Measurements from ENCODE around the gene CROCC2.

Gene CROCC2

GRCh38 chr2:240891492-240892340, 14.4 kb upstream of the CROCC2 start:
- no peak for DNase-seq (ENCODE audit: low read depth in 2 of 2)

- no peak for DNase-seq (ENCODE audit: low read depth in 2 of 2)
These were observed 13.8 kb upstream of the CROCC2 start for GRCh38 chr2:240892356-240892755.

DNA sequence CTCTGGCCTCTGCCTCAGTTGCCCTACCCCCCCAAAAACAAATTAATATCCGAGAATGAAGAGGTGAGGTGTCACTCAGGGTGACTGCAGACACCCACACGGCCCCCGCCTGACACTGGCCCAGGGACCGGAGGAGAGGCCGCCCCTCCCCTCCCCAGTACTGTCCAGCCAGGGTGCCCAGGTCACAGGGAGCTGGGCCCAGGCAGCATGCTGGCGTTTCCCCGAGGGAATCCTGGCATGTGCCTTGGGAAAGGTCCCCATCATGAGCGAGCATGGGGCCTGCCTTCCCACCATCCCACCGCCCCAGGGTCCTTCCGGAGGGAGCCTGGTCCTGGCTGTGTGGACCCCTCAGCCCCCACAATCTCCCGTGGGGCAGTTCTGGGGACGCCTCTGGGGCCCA, 13.2 kb upstream of the CROCC2 start:
- DNase-seq (ENCODE audit: low read depth in 2 of 2): no peak

DNA sequence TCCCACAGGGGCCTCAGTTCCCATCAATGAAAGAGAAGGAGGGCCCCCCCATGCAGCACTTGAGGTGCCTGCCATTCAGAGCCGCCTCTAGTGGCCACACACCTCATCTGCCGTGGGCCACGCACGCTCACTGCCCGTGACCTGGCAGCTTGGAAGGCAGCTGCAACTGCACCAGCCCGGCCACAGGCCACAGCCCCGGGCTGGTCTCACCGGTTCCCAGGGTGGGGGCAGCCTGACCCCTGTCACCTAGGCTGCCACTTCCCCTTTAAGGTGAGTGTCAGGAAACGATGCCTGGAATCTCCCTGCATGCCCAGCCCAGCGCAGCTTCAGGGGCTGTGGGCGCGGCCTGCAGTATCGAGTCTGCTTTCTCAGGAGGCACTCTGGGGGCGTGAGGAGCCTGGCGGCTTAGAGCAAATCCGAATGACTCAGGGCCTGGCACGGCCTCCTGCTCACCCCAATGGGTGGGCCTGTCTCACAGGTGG, 12.7 kb upstream of the CROCC2 start:
- DNase-seq (ENCODE audit: low read depth in 2 of 2): peak in 1 of 2 donors; percentile 57

- DNase-seq (ENCODE audit: low read depth in 2 of 2): no peak
These were observed 12.1 kb upstream of the CROCC2 start for GRCh38 chr2:240894006-240894405.

- no peak for DNase-seq (ENCODE audit: low read depth in 2 of 2)
These were observed 11.1 kb upstream of the CROCC2 start for GRCh38 chr2:240894836-240895558.

- DNase-seq (ENCODE audit: low read depth in 2 of 2): no peak
These were observed 10.3 kb upstream of the CROCC2 start, which contains the start of gene MAB21L4 for GRCh38 chr2:240895656-240896388. MAB21L4 (minus strand) TSS chr2:240896156; CDS start chr2:240895997, 159 bp downstream.

GRCh38 chr2:240896394-240896793, 9.7 kb upstream of the CROCC2 start:
- no peak for DNase-seq (ENCODE audit: low read depth in 2 of 2)

DNA sequence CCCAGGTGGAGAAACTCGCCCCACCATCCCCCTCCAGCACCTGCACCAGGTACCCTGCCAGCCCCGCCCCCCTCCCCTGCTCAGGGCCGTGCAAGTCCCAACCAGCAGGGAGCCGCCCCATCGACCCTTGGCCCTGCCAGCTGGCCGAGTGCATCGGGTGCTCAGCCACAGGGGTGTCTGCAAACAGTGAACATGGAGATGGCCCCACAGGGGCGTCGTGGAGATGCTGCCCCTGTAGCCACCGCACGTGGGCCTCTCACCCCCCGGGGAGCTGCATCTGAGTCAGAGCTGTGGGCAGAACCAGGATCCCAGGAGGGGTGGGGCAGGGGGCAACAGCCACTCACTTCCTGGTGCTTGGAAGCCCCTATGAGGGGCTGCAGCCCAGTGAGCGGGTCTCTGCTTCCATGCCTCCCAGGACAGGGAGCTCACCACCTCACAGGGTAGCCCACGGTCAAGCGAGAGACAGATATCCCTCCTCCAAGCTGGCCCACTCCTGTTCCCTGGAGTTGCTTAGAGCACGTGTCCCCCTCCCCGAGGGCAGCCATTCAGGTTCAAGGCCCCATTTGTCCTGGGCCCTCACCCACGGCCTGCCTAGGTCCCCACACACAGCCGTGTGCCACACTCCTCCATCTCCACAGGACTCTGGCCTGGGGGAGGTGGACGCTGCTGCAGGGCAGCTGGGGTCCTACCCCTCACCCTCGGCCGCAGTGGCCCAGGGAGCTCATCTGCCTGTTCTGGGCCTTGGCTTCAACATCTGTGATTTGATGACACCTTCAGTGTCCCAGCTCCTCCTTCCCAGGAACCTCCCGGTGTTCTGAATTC, 9.1 kb upstream of the CROCC2 start:
- no peak for DNase-seq (ENCODE audit: low read depth in 2 of 2)

DNA sequence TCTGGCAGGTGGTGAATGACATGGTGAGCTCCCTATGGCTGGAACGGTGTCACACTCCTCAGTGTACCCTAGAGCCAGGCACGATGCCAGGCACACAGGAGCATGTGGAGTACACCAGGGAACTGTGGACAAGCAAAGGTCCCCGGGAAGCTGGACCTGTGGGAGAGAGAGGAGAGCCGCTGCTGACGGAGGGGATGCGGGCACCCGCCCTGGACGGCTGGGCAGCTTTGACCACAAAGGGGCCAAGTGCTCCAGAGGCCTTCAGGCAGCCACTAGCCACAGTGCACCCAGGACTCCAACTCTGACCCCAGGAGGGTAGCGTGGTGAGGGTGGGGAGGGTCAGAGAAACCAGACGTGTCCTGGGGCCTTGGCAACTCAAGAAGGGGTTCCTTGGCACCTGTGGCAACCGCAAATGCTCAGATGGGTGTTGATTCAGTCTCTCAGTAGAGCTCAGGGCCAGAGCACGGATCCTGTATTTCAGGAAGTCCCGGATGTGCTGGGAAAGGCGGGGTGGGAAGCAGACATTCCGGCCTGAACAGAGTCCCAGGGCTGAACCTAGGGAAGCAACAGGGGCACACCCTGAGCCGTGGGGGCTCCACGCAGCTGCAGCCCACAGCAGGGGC, 7.9 kb upstream of the CROCC2 start:
- DNase-seq (ENCODE audit: low read depth in 2 of 2): no peak

DNA sequence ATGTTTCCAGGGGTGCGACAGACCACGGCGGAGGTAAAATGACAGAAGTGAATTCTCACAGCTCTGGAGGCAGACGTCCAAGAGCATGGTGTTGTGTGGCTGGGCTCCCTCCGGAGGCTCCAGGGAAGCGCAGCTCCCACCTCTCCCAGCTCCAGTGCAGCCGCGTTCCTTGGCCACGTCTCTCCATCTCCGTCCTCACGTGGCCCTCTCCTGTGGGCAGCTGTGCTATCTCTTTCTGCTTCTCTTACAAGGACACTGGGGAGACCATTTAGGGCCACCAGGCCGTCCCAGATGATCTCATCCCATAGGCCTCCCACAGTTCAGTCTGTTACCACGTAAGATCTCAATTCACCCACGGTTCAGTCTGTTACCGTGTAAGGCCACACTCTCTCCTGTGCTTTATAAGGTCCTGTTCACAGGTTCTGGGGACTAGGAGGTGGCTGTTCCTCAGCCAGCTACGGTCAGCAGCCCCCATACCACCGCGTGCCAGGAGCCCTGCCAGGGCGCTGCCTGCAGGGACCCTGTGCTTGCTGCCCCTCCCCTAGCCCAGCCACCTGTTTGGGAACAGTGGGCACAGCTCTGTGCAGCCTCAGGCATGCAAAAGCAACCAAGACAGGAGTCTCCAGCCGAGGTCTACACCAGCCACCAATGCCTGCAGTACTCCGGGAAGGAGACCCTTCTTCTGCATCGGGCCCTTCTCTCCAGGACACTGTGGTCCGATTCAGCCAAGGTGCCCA, 7.2 kb upstream of the CROCC2 start:
- DNase-seq (ENCODE audit: low read depth in 2 of 2): no peak

- no peak for DNase-seq (ENCODE audit: low read depth in 2 of 2)
These were observed 6.7 kb upstream of the CROCC2 start for GRCh38 chr2:240899468-240899865.

- no peak for DNase-seq (ENCODE audit: low read depth in 2 of 2)
These were observed 5.8 kb upstream of the CROCC2 start for GRCh38 chr2:240900141-240900860.

- no peak for DNase-seq (ENCODE audit: low read depth in 2 of 2)
These were observed 4.0 kb upstream of the CROCC2 start for GRCh38 chr2:240901986-240902614.

GRCh38 chr2:240902615-240903041, 3.5 kb upstream of the CROCC2 start:
- no peak for DNase-seq (ENCODE audit: low read depth in 2 of 2)

DNA sequence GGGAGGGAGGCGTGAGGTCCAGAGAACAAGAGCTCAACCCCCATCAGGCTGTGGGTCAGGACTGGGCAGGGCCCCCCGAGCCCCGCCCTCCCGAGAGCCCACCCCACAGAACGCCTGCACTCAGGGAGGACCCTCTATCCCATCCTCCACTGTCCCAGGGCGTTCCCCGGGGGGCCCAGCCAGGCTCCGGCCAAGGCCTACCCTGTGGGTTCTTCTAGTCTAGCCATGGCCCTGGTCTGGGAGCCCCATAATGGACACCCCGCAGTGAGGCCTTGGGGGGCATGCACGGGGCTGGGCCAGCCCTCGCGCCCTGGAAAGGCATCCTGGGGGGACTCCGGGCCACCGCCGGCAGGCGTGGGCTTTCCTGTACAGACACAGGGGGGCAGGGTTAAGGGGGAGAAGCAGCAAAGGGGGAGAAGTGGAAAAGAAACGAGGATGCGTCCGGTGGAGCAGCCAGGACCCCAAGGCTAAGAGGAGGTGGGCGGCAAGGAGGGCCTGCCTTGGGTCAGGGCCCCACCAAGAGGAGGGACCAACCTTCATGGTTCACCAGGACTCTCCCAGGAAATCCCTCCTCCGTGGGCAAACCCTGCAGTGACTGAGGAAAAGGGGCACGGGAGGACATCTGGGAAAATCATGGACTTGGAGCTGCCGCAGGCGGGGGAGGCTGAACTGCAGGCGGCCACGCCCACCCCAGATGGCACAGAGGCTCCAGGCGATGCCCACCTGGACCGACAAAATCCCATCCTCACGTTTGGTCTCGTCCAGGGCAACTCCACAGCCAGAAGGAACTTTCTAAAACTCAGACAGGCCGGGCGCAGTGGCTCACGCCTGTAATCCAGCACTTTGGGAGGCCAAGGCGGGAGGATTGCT, 2.7 kb upstream of the CROCC2 start:
- no peak for DNase-seq (ENCODE audit: low read depth in 2 of 2)

GRCh38 chr2:240904216-240905175, 1.6 kb upstream of the CROCC2 start:
- no peak for DNase-seq (ENCODE audit: low read depth in 2 of 2)
